AG20443 (cell line): ENCODE results near the gene MAPKBP1.

Experiments used
- DNase-seq: peaks from one replicate; pipeline ENCODE4 v3.0.0; 2012; ENCODE audit warnings: low spot score, mixed read lengths

The MAPKBP1 gene

DNA sequence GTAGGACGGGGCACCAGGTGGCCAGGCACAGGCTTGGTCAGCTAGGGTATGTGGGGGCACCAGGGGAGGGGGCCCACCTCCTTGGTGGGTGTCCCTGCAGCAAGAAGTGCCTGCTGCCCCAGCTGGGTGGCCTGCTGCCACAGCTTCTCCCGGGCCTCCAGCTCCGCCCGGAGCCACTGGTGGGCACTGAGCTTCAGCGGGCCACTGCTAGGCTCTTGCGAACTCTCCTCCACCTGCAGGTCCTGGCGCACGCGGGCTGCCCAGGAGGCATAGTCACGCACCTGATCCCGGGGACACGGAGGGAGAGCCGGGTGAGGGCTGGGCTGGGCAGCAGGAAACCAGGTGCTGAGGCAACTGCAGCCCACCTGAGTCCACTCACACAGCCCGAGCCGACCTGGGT lies 94.0 kb downstream of the MAPKBP1 start:
- no peak for DNase-seq

GRCh38 chr15:41869770-41870688 lies 95.7 kb downstream of the MAPKBP1 start:
- no peak for DNase-seq

DNA sequence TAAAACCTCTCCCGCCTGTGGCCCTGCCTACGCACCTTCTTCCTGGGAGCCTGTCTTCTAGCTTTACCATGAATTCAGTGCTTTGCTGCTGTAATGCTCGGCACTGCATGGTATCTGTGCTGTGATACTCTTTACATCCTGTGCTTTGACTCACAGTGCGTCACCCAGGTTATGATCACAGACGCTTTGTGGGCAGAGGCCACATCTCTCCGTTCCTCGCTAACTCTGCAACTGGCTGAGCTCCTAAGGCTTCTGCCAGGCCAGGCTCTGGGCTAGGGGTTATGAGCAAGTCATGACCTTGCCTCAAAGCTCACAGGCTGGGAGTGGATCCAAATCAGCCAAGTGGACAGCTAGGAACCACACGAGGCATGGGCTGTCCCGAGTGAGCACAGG lies 96.4 kb downstream of the MAPKBP1 start:
- DNase-seq, result no peak

DNA sequence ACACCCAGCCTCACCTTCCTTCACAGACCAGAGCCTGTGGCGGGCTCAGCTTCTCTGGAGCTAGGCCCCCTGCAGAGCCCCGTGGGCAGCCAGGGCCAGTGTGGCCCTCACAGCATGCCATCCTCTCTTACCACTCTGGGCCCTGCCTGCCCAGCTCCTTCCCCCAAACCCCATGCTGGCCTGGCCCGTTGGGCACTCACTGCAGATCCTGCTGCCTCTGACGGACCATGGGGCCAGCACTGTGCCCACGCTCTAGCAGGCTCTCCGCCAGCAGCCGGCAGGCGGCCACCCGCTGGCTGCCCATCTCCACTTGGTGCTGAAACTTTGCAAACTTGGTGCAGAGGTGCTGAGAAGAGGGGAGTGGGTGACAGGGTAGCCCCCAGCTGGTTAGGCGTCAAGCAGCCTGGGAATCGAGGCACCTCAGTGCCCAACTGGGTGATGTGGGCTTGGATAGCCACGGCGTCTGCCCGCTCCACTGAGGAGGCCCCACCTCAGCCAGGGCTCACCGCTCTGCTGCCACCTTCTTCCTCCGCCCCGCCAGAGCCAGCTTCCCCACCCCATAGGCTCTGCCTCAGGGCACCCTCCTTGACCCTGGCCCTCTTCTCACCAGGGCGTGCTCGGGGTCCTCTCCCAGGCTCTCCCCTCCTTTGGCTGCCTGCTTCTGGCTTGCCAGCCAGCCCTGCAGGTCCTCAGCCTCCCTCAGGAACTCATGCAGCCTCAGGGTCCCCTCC lies 97.1 kb downstream of the MAPKBP1 start:
- no peak for DNase-seq

DNA sequence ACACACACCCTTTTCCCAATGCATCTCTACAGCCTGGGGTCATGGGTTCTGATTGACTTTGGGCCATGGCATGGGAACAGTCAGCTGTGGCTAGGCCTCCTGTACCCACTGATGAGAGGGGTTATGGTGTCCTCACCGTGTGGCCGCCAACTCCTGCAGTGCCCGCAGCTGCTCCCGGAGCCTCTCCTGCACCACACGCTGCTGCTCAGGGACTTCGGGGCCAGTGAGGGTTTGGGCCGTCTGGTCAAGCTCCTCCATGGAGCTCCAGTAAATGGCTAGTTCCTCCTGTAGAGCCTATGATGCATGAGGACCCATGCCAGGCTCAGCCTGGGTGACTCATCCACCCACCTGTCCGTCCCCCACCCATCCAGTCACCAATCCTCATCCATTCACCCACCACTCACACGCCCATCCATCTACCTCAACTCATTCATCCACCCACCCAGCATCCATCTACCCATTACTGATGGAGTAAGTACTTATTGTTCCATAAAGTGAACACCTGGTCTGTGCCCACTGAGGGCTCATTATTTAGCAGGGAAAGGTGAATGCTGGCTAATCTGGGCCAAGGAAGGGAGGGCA lies 98.0 kb downstream of the MAPKBP1 start:
- DNase-seq, result no peak

DNA sequence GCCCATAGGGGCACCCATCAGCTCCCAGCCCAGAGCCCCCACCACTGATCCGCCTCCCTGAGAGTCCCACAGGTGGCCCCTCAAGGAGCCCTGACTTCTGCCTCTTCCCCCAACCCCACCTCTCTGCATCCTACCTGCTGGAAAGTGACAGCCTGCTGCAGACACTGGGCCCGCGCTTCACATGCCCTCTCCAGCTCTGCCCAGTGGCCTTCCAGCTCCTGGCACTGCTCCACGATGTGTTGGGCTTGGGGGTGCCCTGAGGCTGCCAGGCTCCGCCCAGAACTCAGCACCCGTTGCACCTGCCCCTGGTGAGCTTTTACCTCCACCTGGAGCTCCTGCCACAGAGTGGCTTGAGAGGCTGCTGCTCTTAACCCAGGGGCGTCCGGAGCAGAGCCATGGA lies 99.4 kb downstream of the MAPKBP1 start:
- no peak for DNase-seq

- no peak for DNase-seq
Measured at GRCh38 chr15:41874736-41875135, 100.5 kb downstream of the MAPKBP1 start.

DNA sequence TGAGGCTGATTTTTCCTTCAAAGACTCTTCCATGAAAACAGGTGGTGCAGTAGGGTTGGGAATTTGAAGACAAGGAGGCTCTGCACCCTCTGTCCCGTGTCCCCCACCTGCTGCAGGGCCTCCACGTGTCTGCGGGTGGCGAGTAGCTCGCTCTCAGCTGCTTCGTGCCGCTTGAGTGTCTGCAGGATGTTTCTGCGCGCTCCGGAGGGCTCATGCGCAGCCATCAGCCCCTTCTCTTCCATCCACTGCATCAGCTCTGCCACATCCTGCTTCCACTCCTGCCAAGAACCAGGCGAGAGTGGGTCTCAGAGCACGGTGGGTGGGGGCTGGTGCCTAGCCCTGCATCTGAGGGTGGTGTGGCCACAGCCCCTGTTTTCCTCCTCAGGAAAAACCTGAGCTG lies 101.7 kb downstream of the MAPKBP1 start:
- no peak for DNase-seq

GRCh38 chr15:41876689-41877088 lies 102.4 kb downstream of the MAPKBP1 start:
- no peak for DNase-seq
